HepG2 (cell line): ENCODE results near the gene CLPX. TPM values are rescaled to one million over a fixed set of nuclear protein-coding genes. Genes with fewer than 3 reads are reported as not detected.

Experiments
- GABPA ChIP-seq, 2 experiments: IDR thresholded peaks; 2 replicates each; pipeline ENCODE4 v1.6.1; 2011 to 2016; ENCODE audit warnings: low read depth in 2 of 2, low read length in 1 of 2, missing biosample characterization in 1 of 2, missing genetic modification characterization in 1 of 2
- GATA4 ChIP-seq: sonication (generic); IDR thresholded peaks from 2 replicates; pipeline ENCODE4 v1.6.1; 2016; ENCODE audit warnings: antibody characterized with exemption, low read depth, borderline replicate concordance
- KLF16 ChIP-seq, 2 experiments: sonication (generic) in 1 of 2; formaldehyde crosslinking in 1 of 2; IDR thresholded peaks; 2 replicates each; pipeline versions ENCODE4 v1.6.1 to v1.8.0; 2016 to 2023; ENCODE audit warnings: missing genetic modification reagents in 2 of 2, missing compliant biosample characterization in 1 of 2
- KMT2B ChIP-seq: IDR thresholded peaks from 2 replicates; pipeline ENCODE4 v1.6.1; 2016; ENCODE audit warnings: missing genetic modification reagents, missing compliant biosample characterization
- NFKB2 ChIP-seq: sonication (generic); formaldehyde crosslinking; IDR thresholded peaks from 2 replicates; pipeline ENCODE4 v1.4.0; 2020; ENCODE audit warnings: missing genetic modification reagents, borderline replicate concordance
- RXRB ChIP-seq: IDR thresholded peaks from 2 replicates; pipeline ENCODE4 v1.6.1; 2016; ENCODE audit warnings: borderline replicate concordance, missing genetic modification reagents, missing compliant biosample characterization
- SCMH1 ChIP-seq: sonication (generic); formaldehyde crosslinking; IDR thresholded peaks from 2 replicates; pipeline ENCODE4 v1.9.0; 2021; ENCODE audit warnings: missing genetic modification reagents, mild to moderate bottlenecking, borderline replicate concordance
- SP1 ChIP-seq, 2 experiments: fragments of 450-650 bp in 1 of 2; sonication (generic) in 1 of 2; formaldehyde crosslinking in 1 of 2; IDR thresholded peaks; 2 replicates each; pipeline versions ENCODE4 v1.4.0 to v1.6.1; 2016 to 2020; ENCODE audit warnings: missing genetic modification reagents in 1 of 2
- ZBTB8A ChIP-seq: sonication (generic); formaldehyde crosslinking; IDR thresholded peaks from 2 replicates; pipeline ENCODE4 v1.4.0; 2020; ENCODE audit warnings: mild to moderate bottlenecking, low read depth, missing genetic modification reagents, borderline replicate concordance
- ZFP90 ChIP-seq: sonication (generic); formaldehyde crosslinking; IDR thresholded peaks from 2 replicates; pipeline ENCODE4 v1.8.0; 2022; ENCODE audit warnings: missing genetic modification reagents, mild to moderate bottlenecking, inconsistent platforms, borderline replicate concordance
- ZNF160 ChIP-seq: sonication (generic); formaldehyde crosslinking; IDR thresholded peaks from 2 replicates; pipeline ENCODE4 v1.8.0; 2022; ENCODE audit warnings: mild to moderate bottlenecking, inconsistent platforms, missing genetic modification reagents
- ZNF496 ChIP-seq: sonication (generic); formaldehyde crosslinking; IDR thresholded peaks from 2 replicates; pipeline ENCODE4 v1.8.1; 2023; ENCODE audit warnings: mild to moderate bottlenecking, moderate library complexity, missing genetic modification reagents; ENCODE audit not compliant: insufficient replicate concordance
- ZNF605 ChIP-seq: sonication (generic); formaldehyde crosslinking; IDR thresholded peaks from 2 replicates; pipeline ENCODE4 v1.8.0; 2022; ENCODE audit warnings: mild to moderate bottlenecking, missing genetic modification reagents
- ZSCAN12 ChIP-seq: sonication (generic); formaldehyde crosslinking; IDR thresholded peaks from 2 replicates; pipeline ENCODE4 v1.9.0; 2021; ENCODE audit warnings: mild to moderate bottlenecking, missing genetic modification reagents
- polyA plus RNA-seq, 8 experiments: library from polyadenylated mRNA; depleted of rRNA in 3 of 8; stranded (reverse) in 7 of 8; unstranded in 1 of 8; fragments of >200 nt; fragmentation: Illumina TruSeq in 4 of 8; extraction: Trizol in 4 of 8; gene quantifications; 2 replicates each; pipeline versions ENCODE4 v1.2.1 to v1.2.3, GENCODE V29; 2011 to 2016; ENCODE audit warnings: low read depth in 4 of 8, missing spikeins in 1 of 8, mixed read lengths in 1 of 8; ENCODE audit not compliant: insufficient read depth in 1 of 8
- total RNA-seq, 5 experiments: library from RNA; depleted of rRNA; stranded (reverse); fragments of >200 nt; fragmentation: Illumina TruSeq; extraction: Trizol; gene quantifications; 2 replicates each; pipeline ENCODE4 v1.2.3, GENCODE V29; 2016; ENCODE audit warnings: low read depth in 1 of 5
- TF ChIP-seq, protein P1 (sequence below): sonication (generic); formaldehyde crosslinking; IDR thresholded peaks from 2 replicates; pipeline ENCODE4 v1.9.0; 2021; ENCODE audit warnings: missing genetic modification reagents, borderline replicate concordance
- TF ChIP-seq, protein P2 (sequence below): IDR thresholded peaks from 2 replicates; pipeline ENCODE4 v1.6.1; 2016; ENCODE audit warnings: missing genetic modification reagents, missing compliant biosample characterization
- TF ChIP-seq, protein P3 (sequence below): sonication (generic); formaldehyde crosslinking; IDR thresholded peaks from 2 replicates; pipeline ENCODE4 v1.5.1; 2020; ENCODE audit warnings: mild to moderate bottlenecking, missing genetic modification reagents
- TF ChIP-seq, protein P4 (sequence below): sonication (generic); formaldehyde crosslinking; IDR thresholded peaks from 2 replicates; pipeline ENCODE4 v1.8.0; 2022; ENCODE audit warnings: low read depth, missing genetic modification reagents
- TF ChIP-seq, protein P5 (sequence below): sonication (generic); formaldehyde crosslinking; IDR thresholded peaks from 2 replicates; pipeline ENCODE4 v1.8.1; 2023; ENCODE audit warnings: mild to moderate bottlenecking, missing genetic modification reagents, borderline replicate concordance

CLPX gene
- total and polyA plus RNA-seq, 2 of the 13 experiments (the other 11 are each of a cell fraction or from before 2014, with no cell fraction given) = 33.9 to 61.3 TPM

DNA sequence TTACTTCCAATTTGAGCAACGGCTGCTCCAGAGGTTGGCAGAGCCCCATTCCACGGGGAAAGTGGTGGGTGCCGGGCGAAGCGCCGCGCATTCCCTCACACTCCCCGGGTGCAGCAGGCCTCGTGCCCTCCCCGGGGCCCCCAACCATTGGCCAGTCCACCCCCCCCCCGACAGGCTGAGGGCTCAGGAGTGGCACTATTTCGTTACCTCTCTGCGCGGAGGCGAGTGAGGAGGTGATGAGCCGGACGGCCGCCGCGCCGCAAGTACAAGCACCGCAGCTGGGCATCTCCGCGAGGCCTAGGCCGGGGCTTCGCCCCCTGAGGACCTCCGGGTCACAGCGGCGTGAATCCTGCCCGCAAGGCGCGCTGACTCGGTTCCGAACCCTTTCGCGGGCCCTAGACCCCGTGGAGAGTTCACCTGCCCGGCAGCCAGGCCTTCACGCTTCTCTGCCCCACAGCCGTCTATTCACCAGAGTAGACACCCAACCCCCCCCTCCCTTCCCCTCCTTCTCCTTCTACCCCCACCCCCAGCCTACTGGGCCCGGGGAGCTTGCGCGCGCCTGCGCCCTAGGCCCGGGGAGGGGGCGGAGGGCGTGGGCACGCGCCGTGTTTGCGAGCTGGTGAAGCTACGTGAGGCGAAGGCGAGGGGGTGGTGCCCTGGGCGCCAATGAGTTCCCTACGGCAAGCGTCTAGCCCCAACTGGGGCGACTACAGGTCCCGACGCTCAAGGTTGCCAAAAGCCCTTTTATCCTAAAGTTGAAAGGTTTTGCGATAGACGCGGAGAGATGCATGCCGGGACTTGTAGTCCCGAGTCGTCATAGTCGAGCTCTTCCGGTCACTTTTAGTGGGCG lies at the start of gene CLPX (continued):
- no peak for TF ChIP-seq ZBTB8A (CRISPR knock-in tag)
- TF ChIP-seq SCMH1 = no peak
- 0 out of 2 replicates have a peak, but pooled peaks have one; percentile 49 for TF ChIP-seq RXRB (CRISPR knock-in tag)
- TF ChIP-seq ZFP90 (CRISPR knock-in tag) = peak; percentile 77
- TF ChIP-seq, protein P1, sequence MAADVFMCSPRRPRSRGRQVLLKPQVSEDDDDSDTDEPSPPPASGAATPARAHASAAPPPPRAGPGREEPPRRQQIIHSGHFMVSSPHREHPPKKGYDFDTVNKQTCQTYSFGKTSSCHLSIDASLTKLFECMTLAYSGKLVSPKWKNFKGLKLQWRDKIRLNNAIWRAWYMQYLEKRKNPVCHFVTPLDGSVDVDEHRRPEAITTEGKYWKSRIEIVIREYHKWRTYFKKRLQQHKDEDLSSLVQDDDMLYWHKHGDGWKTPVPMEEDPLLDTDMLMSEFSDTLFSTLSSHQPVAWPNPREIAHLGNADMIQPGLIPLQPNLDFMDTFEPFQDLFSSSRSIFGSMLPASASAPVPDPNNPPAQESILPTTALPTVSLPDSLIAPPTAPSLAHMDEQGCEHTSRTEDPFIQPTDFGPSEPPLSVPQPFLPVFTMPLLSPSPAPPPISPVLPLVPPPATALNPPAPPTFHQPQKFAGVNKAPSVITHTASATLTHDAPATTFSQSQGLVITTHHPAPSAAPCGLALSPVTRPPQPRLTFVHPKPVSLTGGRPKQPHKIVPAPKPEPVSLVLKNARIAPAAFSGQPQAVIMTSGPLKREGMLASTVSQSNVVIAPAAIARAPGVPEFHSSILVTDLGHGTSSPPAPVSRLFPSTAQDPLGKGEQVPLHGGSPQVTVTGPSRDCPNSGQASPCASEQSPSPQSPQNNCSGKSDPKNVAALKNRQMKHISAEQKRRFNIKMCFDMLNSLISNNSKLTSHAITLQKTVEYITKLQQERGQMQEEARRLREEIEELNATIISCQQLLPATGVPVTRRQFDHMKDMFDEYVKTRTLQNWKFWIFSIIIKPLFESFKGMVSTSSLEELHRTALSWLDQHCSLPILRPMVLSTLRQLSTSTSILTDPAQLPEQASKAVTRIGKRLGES (CRISPR knock-in tag) = no peak
- TF ChIP-seq SP1 (IDR thresholded peaks at IDR 0.05) = no peak
- TF ChIP-seq SP1 (CRISPR knock-in tag; IDR thresholded peaks at IDR 0.05) = peak; percentile 33; the same call in 1 of the 2 replicates
- TF ChIP-seq ZNF160 (CRISPR knock-in tag) = no peak; the same call in 1 of the 2 replicates
- TF ChIP-seq, protein P2, sequence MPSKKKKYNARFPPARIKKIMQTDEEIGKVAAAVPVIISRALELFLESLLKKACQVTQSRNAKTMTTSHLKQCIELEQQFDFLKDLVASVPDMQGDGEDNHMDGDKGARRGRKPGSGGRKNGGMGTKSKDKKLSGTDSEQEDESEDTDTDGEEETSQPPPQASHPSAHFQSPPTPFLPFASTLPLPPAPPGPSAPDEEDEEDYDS = peak; percentile 24; the same call in 1 of the 2 replicates
- peak; percentile 33; the same call in 1 of the 2 replicates for TF ChIP-seq GATA4
- peak; percentile 49 for TF ChIP-seq GABPA (IDR thresholded peaks at IDR 0.05; ENCODE audit: low read depth, low read length)
- peak; percentile 91 for TF ChIP-seq GABPA (CRISPR knock-in tag; IDR thresholded peaks at IDR 0.05; ENCODE audit: low read depth)
- 0 out of 2 replicates have a peak, but pooled peaks have one; percentile 72 for TF ChIP-seq ZNF605 (CRISPR knock-in tag)
- TF ChIP-seq KMT2B (CRISPR knock-in tag) = peak; percentile 71; the same call in 1 of the 2 replicates
- TF ChIP-seq NFKB2 (CRISPR knock-in tag) = no peak
- no peak for TF ChIP-seq ZNF496 (CRISPR knock-in tag)
- TF ChIP-seq, protein P3, sequence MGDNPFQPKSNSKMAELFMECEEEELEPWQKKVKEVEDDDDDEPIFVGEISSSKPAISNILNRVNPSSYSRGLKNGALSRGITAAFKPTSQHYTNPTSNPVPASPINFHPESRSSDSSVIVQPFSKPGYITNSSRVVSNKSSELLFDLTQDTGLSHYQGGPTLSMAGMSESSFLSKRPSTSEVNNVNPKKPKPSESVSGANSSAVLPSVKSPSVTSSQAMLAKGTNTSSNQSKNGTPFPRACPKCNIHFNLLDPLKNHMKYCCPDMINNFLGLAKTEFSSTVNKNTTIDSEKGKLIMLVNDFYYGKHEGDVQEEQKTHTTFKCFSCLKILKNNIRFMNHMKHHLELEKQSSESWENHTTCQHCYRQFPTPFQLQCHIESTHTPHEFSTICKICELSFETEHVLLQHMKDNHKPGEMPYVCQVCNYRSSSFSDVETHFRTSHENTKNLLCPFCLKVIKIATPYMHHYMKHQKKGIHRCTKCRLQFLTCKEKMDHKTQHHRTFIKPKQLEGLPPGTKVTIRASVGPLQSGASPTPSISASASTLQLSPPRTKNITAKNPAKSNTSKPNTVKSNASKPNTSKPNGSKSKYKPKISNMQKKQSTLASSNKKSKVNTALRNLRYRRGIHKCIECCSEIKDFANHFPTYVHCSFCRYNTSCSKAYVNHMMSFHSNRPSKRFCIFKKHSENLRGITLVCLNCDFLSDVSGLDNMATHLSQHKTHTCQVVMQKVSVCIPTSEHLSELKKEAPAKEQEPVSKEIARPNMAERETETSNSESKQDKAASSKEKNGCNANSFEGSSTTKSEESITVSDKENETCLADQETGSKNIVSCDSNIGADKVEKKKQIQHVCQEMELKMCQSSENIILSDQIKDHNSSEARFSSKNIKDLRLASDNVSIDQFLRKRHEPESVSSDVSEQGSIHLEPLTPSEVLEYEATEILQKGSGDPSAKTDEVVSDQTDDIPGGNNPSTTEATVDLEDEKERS (CRISPR knock-in tag) = peak; percentile 79
- TF ChIP-seq, protein P4, sequence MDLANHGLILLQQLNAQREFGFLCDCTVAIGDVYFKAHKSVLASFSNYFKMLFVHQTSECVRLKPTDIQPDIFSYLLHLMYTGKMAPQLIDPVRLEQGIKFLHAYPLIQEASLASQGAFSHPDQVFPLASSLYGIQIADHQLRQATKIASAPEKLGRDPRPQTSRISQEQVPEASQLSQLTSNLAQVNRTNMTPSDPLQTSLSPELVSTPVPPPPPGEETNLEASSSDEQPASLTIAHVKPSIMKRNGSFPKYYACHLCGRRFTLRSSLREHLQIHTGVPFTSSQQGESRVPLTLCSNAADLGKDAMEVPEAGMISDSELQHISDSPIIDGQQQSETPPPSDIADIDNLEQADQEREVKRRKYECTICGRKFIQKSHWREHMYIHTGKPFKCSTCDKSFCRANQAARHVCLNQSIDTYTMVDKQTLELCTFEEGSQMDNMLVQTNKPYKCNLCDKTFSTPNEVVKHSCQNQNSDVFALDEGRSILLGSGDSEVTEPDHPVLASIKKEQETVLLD (CRISPR knock-in tag) = no peak
- TF ChIP-seq KLF16 (CRISPR knock-in tag; IDR thresholded peaks at IDR 0.05) = peak in 1 of 2 experiments; percentile 54; a peak in 1 of 4 replicates
- no peak for TF ChIP-seq ZSCAN12 (CRISPR knock-in tag)
- TF ChIP-seq, protein P5, sequence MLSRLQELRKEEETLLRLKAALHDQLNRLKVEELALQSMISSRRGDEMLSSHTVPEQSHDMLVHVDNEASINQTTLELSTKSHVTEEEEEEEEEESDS = 0 out of 2 replicates have a peak, but pooled peaks have one; percentile 44
